ENCODE data around the gene RALGAPA2. TPM values are rescaled to one million over a fixed set of nuclear protein-coding genes. Genes with fewer than 3 reads are reported as not detected.

RALGAPA2 gene
- total RNA-seq, 1 experiment from 2014 or later, result 10.8 TPM

DNA sequence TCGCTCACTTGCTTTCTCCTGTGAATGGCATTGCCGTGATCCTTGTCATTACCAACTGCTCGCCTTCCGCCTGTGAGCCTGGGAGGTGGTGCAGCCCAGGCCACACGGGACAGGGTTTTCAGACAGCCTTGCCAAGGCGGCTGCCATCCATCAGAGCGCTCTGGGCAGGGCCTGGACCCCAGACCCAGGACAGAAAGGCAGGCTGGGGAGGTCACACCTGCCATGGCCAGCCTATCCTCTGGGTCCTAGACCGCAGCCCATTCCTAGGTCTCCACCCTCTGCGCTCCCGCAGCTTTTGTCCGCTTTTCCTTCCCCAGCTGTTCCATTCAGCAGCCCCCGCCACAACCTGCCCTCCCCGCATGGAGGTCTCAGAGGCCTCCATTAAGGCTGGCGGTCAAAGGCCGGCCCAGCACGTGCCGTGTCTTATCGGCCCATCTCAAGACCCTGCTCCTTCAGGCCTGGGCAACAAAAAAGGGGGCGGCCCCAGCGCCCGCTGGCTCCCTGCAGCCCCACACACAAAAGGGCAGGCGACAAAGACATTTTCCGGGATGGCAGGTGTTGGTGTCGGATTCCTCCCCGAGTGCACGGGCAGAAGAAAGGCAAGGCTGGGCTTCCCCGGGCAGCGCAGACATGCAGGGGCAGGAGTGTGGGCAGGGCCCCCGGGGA, 316.4 kb downstream of the RALGAPA2 start:
- Histone ChIP-seq H3K4me2 (ENCODE audit: low read length) (no peak overlapping the region), H3K27ac (ENCODE audit: low read depth, low read length) (no peak overlapping the region), H3K9ac (ENCODE audit: low read length) (no peak overlapping the region), H3K9me3 (ENCODE audit: control insufficient read depth in 1 of 2, insufficient read depth in 1 of 2, low read depth in 1 of 2, low read length in 2 of 2) (no peaks in the 10 kb centered on the region), H3K27me3 (ENCODE audit: insufficient read depth, low read length) (no peaks in the 10 kb centered on the region), H3K4me3 (replicated peaks in 1 of 2; ENCODE audit: low read depth in 1 of 2, low read length in 2 of 2) (no peak overlapping the region), H4K20me1 (ENCODE audit: insufficient read depth) (no peaks in the 10 kb centered on the region), H3K79me2 (ENCODE audit: insufficient read depth, low read length) (no peaks in the 10 kb centered on the region), H2AFZ (ENCODE audit: low read depth, low read length, poor library complexity, severe bottlenecking) (no peak overlapping the region), H3K9me2 (ENCODE audit: insufficient read depth) (no peaks in the 10 kb centered on the region), H3K4me1 (ENCODE audit: control insufficient read depth in 1 of 2, insufficient read depth in 2 of 2, low read length in 2 of 2) (no peaks in the 10 kb centered on the region), H3K36me3 (ENCODE audit: control insufficient read depth in 1 of 2, insufficient read depth in 2 of 2, low read length in 2 of 2) (no peaks in the 10 kb centered on the region)
- ChIA-PET CTCF (no interaction called here), POLR2A (no interaction called here), RAD21 (ENCODE audit: low non-redundant PET in 1 of 2, low total read pairs in 2 of 2, uncharacterized antibody in 2 of 2, unreplicated experiment in 2 of 2) (no interaction called here)
- no TSS peak for BruUV-seq (replicated peaks)
- intact Hi-C loops (cut with micrococcal nuclease), result no loop called here
- no peak for TF ChIP-seq POLR2A (IDR thresholded peaks at IDR 0.05; ENCODE audit: borderline replicate concordance, extremely low read depth, insufficient read depth, insufficient read length)
- TF ChIP-seq JUND (IDR thresholded peaks at IDR 0.05), result no peak
- TF ChIP-seq YY1 (IDR thresholded peaks at IDR 0.05; ENCODE audit: extremely low read depth, insufficient replicate concordance, low read depth, low read length), result no peak
- TF ChIP-seq SP1 (IDR thresholded peaks at IDR 0.05; ENCODE audit: low read depth), result no peak
- no peak for TF ChIP-seq ZFX (IDR thresholded peaks at IDR 0.05)
- no peak for TF ChIP-seq SIN3A (IDR thresholded peaks at IDR 0.05; ENCODE audit: low read depth)
- TF ChIP-seq, protein P1, sequence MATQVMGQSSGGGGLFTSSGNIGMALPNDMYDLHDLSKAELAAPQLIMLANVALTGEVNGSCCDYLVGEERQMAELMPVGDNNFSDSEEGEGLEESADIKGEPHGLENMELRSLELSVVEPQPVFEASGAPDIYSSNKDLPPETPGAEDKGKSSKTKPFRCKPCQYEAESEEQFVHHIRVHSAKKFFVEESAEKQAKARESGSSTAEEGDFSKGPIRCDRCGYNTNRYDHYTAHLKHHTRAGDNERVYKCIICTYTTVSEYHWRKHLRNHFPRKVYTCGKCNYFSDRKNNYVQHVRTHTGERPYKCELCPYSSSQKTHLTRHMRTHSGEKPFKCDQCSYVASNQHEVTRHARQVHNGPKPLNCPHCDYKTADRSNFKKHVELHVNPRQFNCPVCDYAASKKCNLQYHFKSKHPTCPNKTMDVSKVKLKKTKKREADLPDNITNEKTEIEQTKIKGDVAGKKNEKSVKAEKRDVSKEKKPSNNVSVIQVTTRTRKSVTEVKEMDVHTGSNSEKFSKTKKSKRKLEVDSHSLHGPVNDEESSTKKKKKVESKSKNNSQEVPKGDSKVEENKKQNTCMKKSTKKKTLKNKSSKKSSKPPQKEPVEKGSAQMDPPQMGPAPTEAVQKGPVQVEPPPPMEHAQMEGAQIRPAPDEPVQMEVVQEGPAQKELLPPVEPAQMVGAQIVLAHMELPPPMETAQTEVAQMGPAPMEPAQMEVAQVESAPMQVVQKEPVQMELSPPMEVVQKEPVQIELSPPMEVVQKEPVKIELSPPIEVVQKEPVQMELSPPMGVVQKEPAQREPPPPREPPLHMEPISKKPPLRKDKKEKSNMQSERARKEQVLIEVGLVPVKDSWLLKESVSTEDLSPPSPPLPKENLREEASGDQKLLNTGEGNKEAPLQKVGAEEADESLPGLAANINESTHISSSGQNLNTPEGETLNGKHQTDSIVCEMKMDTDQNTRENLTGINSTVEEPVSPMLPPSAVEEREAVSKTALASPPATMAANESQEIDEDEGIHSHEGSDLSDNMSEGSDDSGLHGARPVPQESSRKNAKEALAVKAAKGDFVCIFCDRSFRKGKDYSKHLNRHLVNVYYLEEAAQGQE (IDR thresholded peaks at IDR 0.05; ENCODE audit: low read depth), result no peak
- TF ChIP-seq, protein P2, sequence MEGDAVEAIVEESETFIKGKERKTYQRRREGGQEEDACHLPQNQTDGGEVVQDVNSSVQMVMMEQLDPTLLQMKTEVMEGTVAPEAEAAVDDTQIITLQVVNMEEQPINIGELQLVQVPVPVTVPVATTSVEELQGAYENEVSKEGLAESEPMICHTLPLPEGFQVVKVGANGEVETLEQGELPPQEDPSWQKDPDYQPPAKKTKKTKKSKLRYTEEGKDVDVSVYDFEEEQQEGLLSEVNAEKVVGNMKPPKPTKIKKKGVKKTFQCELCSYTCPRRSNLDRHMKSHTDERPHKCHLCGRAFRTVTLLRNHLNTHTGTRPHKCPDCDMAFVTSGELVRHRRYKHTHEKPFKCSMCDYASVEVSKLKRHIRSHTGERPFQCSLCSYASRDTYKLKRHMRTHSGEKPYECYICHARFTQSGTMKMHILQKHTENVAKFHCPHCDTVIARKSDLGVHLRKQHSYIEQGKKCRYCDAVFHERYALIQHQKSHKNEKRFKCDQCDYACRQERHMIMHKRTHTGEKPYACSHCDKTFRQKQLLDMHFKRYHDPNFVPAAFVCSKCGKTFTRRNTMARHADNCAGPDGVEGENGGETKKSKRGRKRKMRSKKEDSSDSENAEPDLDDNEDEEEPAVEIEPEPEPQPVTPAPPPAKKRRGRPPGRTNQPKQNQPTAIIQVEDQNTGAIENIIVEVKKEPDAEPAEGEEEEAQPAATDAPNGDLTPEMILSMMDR (IDR thresholded peaks at IDR 0.05 in 2 of 3, conservative IDR thresholded peaks at IDR 0.05 in 1 of 3; ENCODE audit: borderline replicate concordance in 1 of 3, insufficient read depth in 1 of 3, low read depth in 2 of 3, low read length in 2 of 3), result no peak
- no peak for TF ChIP-seq ZNF274 (IDR thresholded peaks at IDR 0.05; ENCODE audit: low read depth, low read length)
- no peak for TF ChIP-seq CBX3 (IDR thresholded peaks at IDR 0.05; ENCODE audit: low read depth)
- no peak for TF ChIP-seq EZH2phosphoT487 (IDR thresholded peaks at IDR 0.05; ENCODE audit: borderline replicate concordance)
- no peak for TF ChIP-seq CEBPB (IDR thresholded peaks at IDR 0.05; ENCODE audit: low read depth)
- no peak for DNase-seq (ENCODE audit: low read depth, low spot score)
- ATAC-seq, result no peak

Measured in HCT116 (cell line).